ENCODE data around the gene HSPA12A. TPM values are rescaled to one million over a fixed set of nuclear protein-coding genes. Genes with fewer than 3 reads are reported as not detected.

HSPA12A gene
- polyA plus RNA-seq, 2 of the 4 experiments (the other 2 are of a cell fraction) = 16.9 to 17.0 TPM

DNA sequence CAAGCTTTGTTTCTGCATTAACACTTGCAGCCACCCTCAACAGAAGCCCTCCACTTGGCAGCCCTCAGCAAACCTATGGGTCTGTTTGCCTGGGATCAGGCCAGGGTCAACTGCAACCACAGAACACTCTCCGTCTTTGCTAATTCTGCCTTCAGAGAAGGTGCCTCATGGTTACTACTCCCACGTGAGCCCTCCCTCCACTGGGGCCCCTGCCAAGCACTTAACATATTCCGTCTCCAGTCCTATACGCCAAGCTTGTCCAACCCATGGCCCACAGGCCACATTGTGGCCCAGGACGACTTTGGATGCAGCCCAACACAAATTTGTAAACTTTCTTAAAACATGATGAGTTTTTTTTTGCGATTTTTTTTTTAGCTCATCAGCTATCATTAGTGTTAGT is 54.7 kb downstream of the HSPA12A start:
- no peak for FAIRE-seq
- POLR2A ChIA-PET = no interaction called here
- CTCF ChIA-PET = interaction anchor here (0.7 to 15.8 kb wide), 6 partner anchors 9 to 488 kb away, joined by 3 to 277 read pairs (median 8); no protein-coding TSS in a partner anchor
- 80% methylated on average over 6 of the region's 6 CpGs for WGBS (ENCODE audit: missing lambda C conversion rate)
- H3K9me3 ChIP-seq = no peaks in the 10 kb centered on the region
- H3K4me2 ChIP-seq = no peak overlapping the region
- no peaks in the 10 kb centered on the region for H3K4me1 ChIP-seq
- ATAC-seq = no peak
- H3K27ac ChIP-seq = no peak overlapping the region
- no peak for DNase-seq (ENCODE audit: low read depth in 1 of 2, low spot score in 1 of 2)
- TF ChIP-seq SREBF2 (IDR thresholded peaks at IDR 0.05) (no peak), HOXA7 (CRISPR knock-in tag; IDR thresholded peaks at IDR 0.05) (no peak), NPAS2 (CRISPR knock-in tag; IDR thresholded peaks at IDR 0.05; ENCODE audit: borderline replicate concordance) (no peak), ZC3H11A (IDR thresholded peaks at IDR 0.05) (no peak), FOXS1 (CRISPR knock-in tag; IDR thresholded peaks at IDR 0.05) (no peak), JUN (IDR thresholded peaks at IDR 0.05) (no peak), JUNB (IDR thresholded peaks at IDR 0.05) (no peak), FOSB (CRISPR knock-in tag; IDR thresholded peaks at IDR 0.05) (no peak), RCOR1 (IDR thresholded peaks at IDR 0.05; ENCODE audit: low read depth, low read length) (no peak), RNF2 (IDR thresholded peaks at IDR 0.05; ENCODE audit: borderline replicate concordance, low read depth) (no peak), BHLHE40 (IDR thresholded peaks at IDR 0.05; ENCODE audit: low read depth, low read length) (no peak), ESRRA (IDR thresholded peaks at IDR 0.05; ENCODE audit: borderline replicate concordance, low read length) (no peak), FOSL2 (IDR thresholded peaks at IDR 0.05) (no peak), FOSL2 (CRISPR knock-in tag; IDR thresholded peaks at IDR 0.05) (no peak), POLR2A (IDR thresholded peaks at IDR 0.05; ENCODE audit: low read length) (no peak)
- TF ChIP-seq, protein P1, sequence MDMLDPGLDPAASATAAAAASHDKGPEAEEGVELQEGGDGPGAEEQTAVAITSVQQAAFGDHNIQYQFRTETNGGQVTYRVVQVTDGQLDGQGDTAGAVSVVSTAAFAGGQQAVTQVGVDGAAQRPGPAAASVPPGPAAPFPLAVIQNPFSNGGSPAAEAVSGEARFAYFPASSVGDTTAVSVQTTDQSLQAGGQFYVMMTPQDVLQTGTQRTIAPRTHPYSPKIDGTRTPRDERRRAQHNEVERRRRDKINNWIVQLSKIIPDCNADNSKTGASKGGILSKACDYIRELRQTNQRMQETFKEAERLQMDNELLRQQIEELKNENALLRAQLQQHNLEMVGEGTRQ (IDR thresholded peaks at IDR 0.05) = no peak
- TF ChIP-seq, protein P2, sequence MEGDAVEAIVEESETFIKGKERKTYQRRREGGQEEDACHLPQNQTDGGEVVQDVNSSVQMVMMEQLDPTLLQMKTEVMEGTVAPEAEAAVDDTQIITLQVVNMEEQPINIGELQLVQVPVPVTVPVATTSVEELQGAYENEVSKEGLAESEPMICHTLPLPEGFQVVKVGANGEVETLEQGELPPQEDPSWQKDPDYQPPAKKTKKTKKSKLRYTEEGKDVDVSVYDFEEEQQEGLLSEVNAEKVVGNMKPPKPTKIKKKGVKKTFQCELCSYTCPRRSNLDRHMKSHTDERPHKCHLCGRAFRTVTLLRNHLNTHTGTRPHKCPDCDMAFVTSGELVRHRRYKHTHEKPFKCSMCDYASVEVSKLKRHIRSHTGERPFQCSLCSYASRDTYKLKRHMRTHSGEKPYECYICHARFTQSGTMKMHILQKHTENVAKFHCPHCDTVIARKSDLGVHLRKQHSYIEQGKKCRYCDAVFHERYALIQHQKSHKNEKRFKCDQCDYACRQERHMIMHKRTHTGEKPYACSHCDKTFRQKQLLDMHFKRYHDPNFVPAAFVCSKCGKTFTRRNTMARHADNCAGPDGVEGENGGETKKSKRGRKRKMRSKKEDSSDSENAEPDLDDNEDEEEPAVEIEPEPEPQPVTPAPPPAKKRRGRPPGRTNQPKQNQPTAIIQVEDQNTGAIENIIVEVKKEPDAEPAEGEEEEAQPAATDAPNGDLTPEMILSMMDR (IDR thresholded peaks at IDR 0.05) = no peak
- TF ChIP-seq, protein P3, sequence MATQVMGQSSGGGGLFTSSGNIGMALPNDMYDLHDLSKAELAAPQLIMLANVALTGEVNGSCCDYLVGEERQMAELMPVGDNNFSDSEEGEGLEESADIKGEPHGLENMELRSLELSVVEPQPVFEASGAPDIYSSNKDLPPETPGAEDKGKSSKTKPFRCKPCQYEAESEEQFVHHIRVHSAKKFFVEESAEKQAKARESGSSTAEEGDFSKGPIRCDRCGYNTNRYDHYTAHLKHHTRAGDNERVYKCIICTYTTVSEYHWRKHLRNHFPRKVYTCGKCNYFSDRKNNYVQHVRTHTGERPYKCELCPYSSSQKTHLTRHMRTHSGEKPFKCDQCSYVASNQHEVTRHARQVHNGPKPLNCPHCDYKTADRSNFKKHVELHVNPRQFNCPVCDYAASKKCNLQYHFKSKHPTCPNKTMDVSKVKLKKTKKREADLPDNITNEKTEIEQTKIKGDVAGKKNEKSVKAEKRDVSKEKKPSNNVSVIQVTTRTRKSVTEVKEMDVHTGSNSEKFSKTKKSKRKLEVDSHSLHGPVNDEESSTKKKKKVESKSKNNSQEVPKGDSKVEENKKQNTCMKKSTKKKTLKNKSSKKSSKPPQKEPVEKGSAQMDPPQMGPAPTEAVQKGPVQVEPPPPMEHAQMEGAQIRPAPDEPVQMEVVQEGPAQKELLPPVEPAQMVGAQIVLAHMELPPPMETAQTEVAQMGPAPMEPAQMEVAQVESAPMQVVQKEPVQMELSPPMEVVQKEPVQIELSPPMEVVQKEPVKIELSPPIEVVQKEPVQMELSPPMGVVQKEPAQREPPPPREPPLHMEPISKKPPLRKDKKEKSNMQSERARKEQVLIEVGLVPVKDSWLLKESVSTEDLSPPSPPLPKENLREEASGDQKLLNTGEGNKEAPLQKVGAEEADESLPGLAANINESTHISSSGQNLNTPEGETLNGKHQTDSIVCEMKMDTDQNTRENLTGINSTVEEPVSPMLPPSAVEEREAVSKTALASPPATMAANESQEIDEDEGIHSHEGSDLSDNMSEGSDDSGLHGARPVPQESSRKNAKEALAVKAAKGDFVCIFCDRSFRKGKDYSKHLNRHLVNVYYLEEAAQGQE (IDR thresholded peaks at IDR 0.05) = no peak
- TF ChIP-seq, protein P4, sequence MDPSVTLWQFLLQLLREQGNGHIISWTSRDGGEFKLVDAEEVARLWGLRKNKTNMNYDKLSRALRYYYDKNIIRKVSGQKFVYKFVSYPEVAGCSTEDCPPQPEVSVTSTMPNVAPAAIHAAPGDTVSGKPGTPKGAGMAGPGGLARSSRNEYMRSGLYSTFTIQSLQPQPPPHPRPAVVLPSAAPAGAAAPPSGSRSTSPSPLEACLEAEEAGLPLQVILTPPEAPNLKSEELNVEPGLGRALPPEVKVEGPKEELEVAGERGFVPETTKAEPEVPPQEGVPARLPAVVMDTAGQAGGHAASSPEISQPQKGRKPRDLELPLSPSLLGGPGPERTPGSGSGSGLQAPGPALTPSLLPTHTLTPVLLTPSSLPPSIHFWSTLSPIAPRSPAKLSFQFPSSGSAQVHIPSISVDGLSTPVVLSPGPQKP (IDR thresholded peaks at IDR 0.05; ENCODE audit: low read depth, low read length) = no peak
- H3K4me3 ChIP-seq = no peak overlapping the region

DNA sequence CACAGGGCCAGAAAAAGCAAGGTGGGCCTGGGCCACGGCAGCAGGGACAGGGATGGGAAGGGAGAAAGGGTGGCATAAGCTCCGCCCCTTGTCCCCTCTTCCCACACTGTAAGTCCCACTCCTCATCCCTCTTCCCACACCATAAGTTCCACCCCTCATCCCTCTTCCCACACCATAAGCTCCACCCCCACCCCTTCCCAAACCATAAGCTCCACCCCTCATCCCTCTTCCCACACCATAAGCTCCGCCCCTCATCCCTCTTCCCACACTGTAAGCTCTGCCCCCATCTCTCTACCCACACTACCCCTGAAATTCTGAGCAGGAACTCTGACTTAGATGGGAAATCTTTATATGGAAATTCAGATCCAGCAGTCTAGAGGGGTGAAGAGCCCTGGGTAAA is 55.7 kb downstream of the HSPA12A start:
- WGBS (ENCODE audit: missing lambda C conversion rate) = 81% methylated on average over 3 of the region's 3 CpGs
- H3K9me3 ChIP-seq = no peaks in the 10 kb centered on the region
- CTCF ChIA-PET = interaction anchor here (1.2 to 15.8 kb wide), 6 partner anchors 9 to 489 kb away, joined by 3 to 277 read pairs (median 9); no protein-coding TSS in a partner anchor
- FAIRE-seq (no peak), ATAC-seq (no peak), DNase-seq (ENCODE audit: low read depth in 1 of 2, low spot score in 1 of 2) (no peak)
- POLR2A ChIA-PET = no interaction called here
- no peak overlapping the region for H3K27ac ChIP-seq
- TF ChIP-seq EHF (CRISPR knock-in tag; IDR thresholded peaks at IDR 0.05) (no peak), CHD4 (IDR thresholded peaks at IDR 0.05; ENCODE audit: borderline replicate concordance) (no peak), EHMT2 (IDR thresholded peaks at IDR 0.05; ENCODE audit: low read depth) (no peak), CHD2 (IDR thresholded peaks at IDR 0.05; ENCODE audit: low read length, partially characterized antibody) (no peak), FOSL2 (IDR thresholded peaks at IDR 0.05) (no peak), FOSL2 (CRISPR knock-in tag; IDR thresholded peaks at IDR 0.05) (no peak), NFE2L2 (conservative IDR thresholded peaks at IDR 0.05; ENCODE audit: low read length) (no peak), RNF2 (IDR thresholded peaks at IDR 0.05; ENCODE audit: borderline replicate concordance, low read depth) (no peak), HOXB13 (CRISPR knock-in tag; IDR thresholded peaks at IDR 0.05; ENCODE audit: low read depth) (no peak), FOSB (CRISPR knock-in tag; IDR thresholded peaks at IDR 0.05) (no peak)
- TF ChIP-seq, protein P4 (IDR thresholded peaks at IDR 0.05; ENCODE audit: low read depth, low read length) = no peak
- no peaks in the 10 kb centered on the region for H3K4me1 ChIP-seq
- H3K4me3 ChIP-seq = no peak overlapping the region
- H3K4me2 ChIP-seq = no peak overlapping the region
